Measurements from ENCODE around the gene LIN9.
"Not testable (repeated sequence)": the region's sequence is repeated elsewhere in the genome, so short reads cannot be mapped to it uniquely, and the experiment has no call there.

Gene LIN9

GRCh38 chr1:226308723-226309397, at the start of gene LIN9:
Gene LIN9 (minus strand): TSS chr1:226309164. CDS start chr1:226309139, 25 bp downstream.
- DNase-seq (ENCODE audit: low read depth): peak; percentile 89

- no peak for DNase-seq (ENCODE audit: low read depth)
Measured at GRCh38 chr1:226357416-226357815, 48.5 kb upstream of the LIN9 start.

- no peak for DNase-seq (ENCODE audit: low read depth)
Measured at GRCh38 chr1:226355669-226356551, 46.9 kb upstream of the LIN9 start.

GRCh38 chr1:226355016-226355415, 46.1 kb upstream of the LIN9 start:
- no peak for DNase-seq (ENCODE audit: low read depth)

- no peak for DNase-seq (ENCODE audit: low read depth)
Measured at GRCh38 chr1:226353698-226354525, 44.9 kb upstream of the LIN9 start.

- no peak for DNase-seq (ENCODE audit: low read depth)
Measured at GRCh38 chr1:226351709-226352108, 42.7 kb upstream of the LIN9 start.

GRCh38 chr1:226350519-226350865, 41.5 kb upstream of the LIN9 start:
- no peak for DNase-seq (ENCODE audit: low read depth)

GRCh38 chr1:226349801-226350518, 41.0 kb upstream of the LIN9 start:
- no peak for DNase-seq (ENCODE audit: low read depth)

GRCh38 chr1:226349081-226349480, 40.1 kb upstream of the LIN9 start:
- DNase-seq (ENCODE audit: low read depth): no peak

GRCh38 chr1:226344441-226345259, 35.7 kb upstream of the LIN9 start:
- DNase-seq (ENCODE audit: low read depth): no peak

- DNase-seq (ENCODE audit: low read depth): no peak
Measured at GRCh38 chr1:226342656-226343055, 33.7 kb upstream of the LIN9 start.

GRCh38 chr1:226340111-226340510, 31.1 kb upstream of the LIN9 start:
- DNase-seq (ENCODE audit: low read depth): not testable (repeated sequence)

GRCh38 chr1:226337276-226337875, 28.4 kb upstream of the LIN9 start:
- DNase-seq (ENCODE audit: low read depth): no peak

- no peak for DNase-seq (ENCODE audit: low read depth)
Measured at GRCh38 chr1:226335661-226336060, 26.7 kb upstream of the LIN9 start.

- no peak for DNase-seq (ENCODE audit: low read depth)
Measured at GRCh38 chr1:226332947-226333346, 24.0 kb upstream of the LIN9 start.

- DNase-seq (ENCODE audit: low read depth): no peak
Measured at GRCh38 chr1:226329237-226329636, 20.3 kb upstream of the LIN9 start.

- no peak for DNase-seq (ENCODE audit: low read depth)
Measured at GRCh38 chr1:226327761-226328162, 18.8 kb upstream of the LIN9 start.

- DNase-seq (ENCODE audit: low read depth): no peak
Measured at GRCh38 chr1:226325178-226325577, 16.2 kb upstream of the LIN9 start.

- no peak for DNase-seq (ENCODE audit: low read depth)
Measured at GRCh38 chr1:226324479-226324878, 15.5 kb upstream of the LIN9 start.

- DNase-seq (ENCODE audit: low read depth): no peak
Measured at GRCh38 chr1:226322986-226323385, 14.0 kb upstream of the LIN9 start.

- no peak for DNase-seq (ENCODE audit: low read depth)
Measured at GRCh38 chr1:226320930-226321329, 12.0 kb upstream of the LIN9 start.

Measured in activated T-cell treated with anti-CD3 and anti-CD28 coated beads for 24 hours (primary cell).